HG02588 (cell line): ENCODE measurements around the gene MISP3.
"Not testable (repeated sequence)": the region's sequence is repeated elsewhere in the genome, so short reads cannot be mapped to it uniquely, and the experiment has no call there.

ENCODE experiments used
- ATAC-seq: cut with Tn5 transposase; IDR thresholded peaks from one replicate; pipeline ENCODE4 v1.9.1; 2021; ENCODE audit warnings: mild to moderate bottlenecking, moderate library complexity; ENCODE audit not compliant: unreplicated experiment

Gene MISP3

GRCh38 chr19:14072535-14073260 is at the start of gene MISP3:
Gene MISP3, plus strand, starts transcription at chr19:14072786. Its CDS starts 524 bp downstream, at chr19:14073310.
- ATAC-seq: peak; percentile 3

DNA sequence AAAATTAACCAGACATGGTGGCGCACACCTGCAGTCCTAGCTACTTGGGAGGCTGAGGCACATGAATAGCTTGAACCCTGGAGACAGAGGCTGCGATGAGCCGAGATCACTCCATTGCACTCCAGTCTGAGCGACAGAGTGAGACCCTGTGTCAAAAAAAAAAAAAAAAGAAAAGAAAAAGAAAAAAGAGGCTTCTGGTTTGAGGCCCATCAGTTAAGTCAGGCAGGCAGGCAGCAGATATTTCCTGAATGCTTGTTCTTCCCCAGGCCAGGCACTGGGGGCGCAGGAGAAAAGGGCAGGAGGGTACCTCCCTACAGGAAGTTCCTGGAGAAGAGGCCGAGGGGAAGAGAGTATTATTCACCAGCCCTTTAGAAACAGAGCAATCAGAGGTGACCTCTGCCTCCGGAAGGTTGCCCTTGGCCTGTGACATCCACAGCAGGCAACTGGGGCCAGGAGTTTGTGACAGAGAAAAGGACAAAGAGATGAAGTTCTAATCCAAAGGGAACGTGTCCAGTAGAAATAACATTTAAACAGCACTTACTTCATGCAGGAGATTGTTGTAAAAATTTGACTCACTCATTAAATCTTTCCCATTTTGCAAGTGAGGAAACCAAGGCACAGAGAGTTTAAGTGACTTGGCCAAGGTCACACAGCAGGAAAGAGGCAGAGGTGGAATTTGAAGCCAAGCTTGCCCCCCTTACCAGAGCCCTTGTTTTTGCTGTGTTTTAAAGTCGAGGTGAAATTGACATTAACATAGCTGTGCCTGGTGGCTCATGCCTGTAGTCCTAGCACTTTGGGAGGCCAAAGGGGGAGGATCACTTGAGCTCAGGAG is 49.0 kb upstream of the MISP3 start:
- no peak for ATAC-seq

- ATAC-seq: not testable (repeated sequence)
Observed at GRCh38 chr19:14026652-14027192, 45.9 kb upstream of the MISP3 start.

DNA sequence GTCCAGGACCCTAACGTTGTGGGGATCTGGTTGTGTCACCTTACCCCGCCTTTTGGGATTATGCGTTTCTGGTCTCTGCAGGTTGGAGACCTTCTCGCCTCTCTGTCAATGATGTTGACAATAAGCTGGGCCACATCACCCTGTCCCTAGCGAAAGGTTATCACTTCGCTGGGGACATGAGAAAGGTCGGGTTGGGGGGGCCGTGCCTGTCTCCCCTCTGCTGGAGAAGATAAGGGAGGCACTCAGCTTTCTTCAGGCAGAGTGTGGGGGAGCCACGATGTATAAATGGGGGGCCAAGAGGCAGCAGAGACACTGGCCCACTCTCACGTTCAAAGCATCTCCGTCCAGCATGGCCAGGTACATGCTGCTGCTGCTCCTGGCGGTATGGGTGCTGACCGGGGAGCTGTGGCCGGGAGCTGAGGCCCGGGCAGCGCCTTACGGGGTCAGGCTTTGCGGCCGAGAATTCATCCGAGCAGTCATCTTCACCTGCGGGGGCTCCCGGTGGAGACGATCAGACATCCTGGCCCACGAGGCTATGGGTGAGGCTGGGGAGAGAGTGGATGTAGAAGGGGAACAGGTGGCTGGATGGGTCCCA is 44.6 kb upstream of the MISP3 start, which contains the start of gene RLN3:
RLN3 (plus strand) TSS at position 293 of the 595 bp plus-strand sequence; CDS start at position 350, 57 bp downstream.
- no peak for ATAC-seq

- no peak for ATAC-seq
Observed at GRCh38 chr19:14028901-14029300, 43.7 kb upstream of the MISP3 start.

GRCh38 chr19:14030997-14031718 is 41.4 kb upstream of the MISP3 start:
- no peak for ATAC-seq

DNA sequence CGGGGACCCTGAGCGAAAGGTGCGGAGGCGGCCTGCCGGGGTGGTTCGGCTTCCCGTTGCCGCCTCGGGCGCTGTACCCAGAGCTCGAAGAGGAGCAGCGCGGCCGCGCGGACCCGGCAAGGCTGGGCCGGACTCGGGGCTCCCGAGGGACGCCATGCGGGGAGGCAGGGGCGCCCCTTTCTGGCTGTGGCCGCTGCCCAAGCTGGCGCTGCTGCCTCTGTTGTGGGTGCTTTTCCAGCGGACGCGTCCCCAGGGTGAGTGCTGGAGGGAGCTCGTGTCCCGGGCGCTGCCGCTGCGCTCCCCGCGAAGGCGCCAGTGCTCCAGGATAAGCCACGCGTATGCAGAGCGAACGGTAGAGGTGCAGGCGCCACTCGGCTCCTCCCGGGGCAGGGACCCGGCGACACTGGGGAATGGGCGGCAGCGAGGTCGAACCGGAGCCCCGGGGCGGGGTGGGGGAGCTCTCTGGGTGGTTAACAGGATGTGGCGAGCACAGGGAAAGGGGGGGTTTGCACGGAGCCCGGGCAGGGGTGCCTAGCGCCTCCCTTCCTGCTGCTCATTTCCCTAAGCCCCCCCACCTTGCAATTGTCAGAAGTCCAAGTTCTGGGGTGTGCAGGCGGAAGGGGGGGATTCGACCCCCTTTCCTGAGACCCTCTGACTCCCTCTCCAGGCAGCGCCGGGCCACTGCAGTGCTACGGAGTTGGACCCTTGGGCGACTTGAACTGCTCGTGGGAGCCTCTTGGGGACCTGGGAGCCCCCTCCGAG is 40.7 kb upstream of the MISP3 start, which contains the start of gene IL27RA:
IL27RA (plus strand) TSS at position 44 of the 762 bp plus-strand sequence; CDS start at position 155, 111 bp downstream.
- peak; percentile 51 for ATAC-seq

DNA sequence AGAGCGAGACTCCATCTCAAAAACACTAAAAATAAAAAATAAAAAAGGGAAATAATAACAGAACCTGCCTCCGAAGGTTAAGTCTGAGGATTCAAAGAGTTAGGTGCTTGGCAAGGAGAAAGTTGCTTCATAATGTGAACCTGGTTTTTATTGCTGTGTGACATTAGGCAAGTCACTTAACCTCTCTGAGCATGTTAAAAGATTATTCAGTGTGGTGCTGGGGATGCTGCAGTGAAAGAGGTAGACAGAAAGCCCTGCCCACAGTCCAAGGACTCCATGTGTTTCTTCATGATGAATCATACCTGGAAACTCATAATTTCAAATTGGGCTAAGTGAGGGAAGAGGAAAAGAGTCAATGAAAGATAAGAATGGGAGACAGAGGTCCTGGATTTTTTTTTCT is 38.6 kb upstream of the MISP3 start:
- no peak for ATAC-seq

DNA sequence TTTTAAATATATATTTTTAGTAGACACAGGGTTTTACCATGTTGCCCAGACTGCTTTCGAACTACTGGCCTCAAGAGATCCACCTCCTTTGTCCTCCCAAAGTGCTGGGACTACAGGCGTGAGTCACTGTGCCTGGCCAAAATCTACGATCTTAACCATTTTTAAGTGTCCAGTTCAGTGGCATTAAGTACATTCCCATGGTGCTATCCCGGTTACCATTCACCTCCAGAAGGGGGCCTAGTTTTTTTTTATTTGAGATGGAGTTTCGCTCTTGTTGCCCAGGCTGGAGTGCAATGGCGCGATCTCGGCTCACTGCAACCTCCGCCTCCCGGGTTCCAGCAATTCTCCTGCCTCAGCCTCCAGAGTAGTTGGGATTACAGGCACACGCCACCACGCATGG is 37.4 kb upstream of the MISP3 start:
- ATAC-seq: not testable (repeated sequence)

DNA sequence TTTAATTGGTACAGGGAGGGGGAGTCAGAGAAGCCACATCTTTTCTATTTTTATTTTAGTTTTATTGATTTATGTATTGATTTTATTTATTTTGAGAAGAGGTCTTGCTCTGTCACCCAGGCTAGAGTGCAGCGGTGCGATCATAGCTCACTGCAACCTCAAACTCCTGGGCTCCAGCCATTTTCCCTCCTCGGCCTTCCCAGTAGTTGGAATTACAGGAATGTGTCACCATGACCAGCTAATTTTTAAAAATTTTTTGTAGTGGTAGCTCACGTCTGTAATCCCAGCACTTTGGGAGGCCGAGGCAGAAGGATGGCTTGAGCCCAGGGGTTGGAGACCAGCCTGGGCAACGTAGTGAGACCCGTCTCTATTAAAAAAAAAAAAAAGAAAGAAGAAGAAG is 36.9 kb upstream of the MISP3 start:
- ATAC-seq: no peak

GRCh38 chr19:14039181-14039580 is 33.4 kb upstream of the MISP3 start:
- no peak for ATAC-seq

DNA sequence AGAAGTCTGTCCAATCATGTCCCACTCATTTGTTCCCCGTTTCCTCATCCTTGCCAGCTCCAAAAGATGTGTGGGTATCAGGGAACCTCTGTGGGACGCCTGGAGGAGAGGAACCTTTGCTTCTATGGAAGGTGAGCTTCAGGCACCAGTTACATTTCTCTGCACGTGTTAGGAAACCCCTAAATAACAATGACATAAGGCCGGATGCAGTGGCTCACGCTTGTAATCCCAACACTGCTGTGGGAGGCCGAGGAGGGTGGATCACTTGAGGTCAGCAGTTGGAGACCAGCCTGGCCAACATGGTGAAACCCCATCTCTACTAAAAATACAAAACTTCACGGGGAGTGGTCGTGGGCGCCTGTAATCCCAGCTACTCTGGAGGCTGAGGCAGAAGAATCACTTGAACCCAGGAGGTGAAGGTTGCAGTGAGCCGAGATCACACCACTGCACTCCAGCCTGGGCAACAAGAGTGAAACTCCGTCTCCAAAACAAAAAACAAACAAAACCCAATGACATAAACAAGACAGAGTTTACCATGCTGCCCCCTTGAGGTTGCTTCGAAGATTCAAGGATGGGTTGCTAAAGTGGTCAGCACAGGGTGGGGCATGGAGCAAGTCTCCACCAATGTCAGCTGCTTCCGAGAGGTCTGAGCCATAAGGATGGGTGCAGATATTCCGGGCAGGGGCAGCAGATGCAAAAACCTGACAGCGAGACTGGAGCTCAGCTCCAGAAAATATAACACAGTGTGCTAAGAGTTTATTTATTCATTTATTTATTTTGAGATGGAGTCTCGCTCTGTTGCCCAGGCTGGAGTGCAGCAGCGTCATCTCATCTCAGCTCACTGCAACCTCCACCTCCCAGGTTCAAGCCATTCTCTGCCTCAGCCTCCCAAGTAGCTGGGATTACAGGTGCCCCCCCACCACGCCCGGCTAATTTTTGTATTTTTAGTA is 29.7 kb upstream of the MISP3 start:
- ATAC-seq: not testable (repeated sequence)

GRCh38 chr19:14047866-14048265 is 24.7 kb upstream of the MISP3 start:
- ATAC-seq: not testable (repeated sequence)

GRCh38 chr19:14048443-14049153 is 24.0 kb upstream of the MISP3 start:
- ATAC-seq: no peak

GRCh38 chr19:14050512-14050911 is 22.1 kb upstream of the MISP3 start:
- no peak for ATAC-seq

DNA sequence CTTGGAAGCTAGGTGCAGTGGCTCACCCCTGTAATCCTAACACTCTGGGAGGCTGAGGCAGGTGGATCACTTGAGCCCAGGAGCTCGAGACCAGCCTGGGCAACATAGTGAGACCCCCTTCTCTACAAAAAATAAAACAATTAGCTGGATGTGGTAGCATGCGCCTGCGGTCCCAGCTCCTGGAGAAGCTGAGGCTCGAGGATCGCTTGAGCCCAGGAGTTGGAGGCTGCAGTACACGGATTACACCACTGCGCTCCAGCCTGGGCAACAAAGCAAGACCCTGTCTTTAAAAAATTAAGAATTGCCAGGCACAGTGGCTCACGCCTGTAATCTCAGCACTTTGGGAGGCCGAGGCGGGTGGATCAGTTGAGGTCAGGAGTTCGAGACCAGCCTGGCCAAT is 21.6 kb upstream of the MISP3 start:
- ATAC-seq: not testable (repeated sequence)

GRCh38 chr19:14051980-14052379 is 20.6 kb upstream of the MISP3 start:
- ATAC-seq: no peak

GRCh38 chr19:14052470-14052869 is 20.1 kb upstream of the MISP3 start:
- ATAC-seq: no peak
